IPS-NIHi7 (cell line): ENCODE measurements around the gene CD8B.

Experiments used
- DNase-seq: peaks from one replicate; pipeline ENCODE4 v3.0.0; 2012; ENCODE audit warnings: mixed read lengths; ENCODE audit errors: extremely low spot score

CD8B gene

DNA sequence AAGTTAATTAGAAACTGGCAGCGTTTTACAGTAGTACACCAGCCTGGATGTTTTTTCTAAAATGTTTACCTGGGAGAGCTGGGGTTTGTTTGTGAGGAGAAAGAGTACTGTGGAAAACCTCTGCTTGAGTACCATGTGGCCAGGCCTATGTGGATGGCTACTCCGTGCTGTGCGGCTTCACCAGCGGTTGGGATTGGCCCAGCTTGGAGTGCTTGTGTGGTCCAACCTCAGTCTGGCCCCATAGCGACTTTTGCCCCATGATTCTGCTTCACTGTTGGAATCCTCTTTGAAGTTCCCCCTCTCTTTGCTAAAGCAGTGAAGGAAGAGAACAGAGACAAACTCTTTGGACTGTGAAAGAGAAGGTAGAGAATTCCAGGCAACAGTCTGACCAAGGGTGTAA is 86.8 kb downstream of the CD8B start:
- no peak for DNase-seq

- no peak for DNase-seq
Observed at GRCh38 chr2:86772611-86773010, 89.1 kb downstream of the CD8B start.

GRCh38 chr2:86770816-86771301 is 90.8 kb downstream of the CD8B start:
- no peak for DNase-seq

DNA sequence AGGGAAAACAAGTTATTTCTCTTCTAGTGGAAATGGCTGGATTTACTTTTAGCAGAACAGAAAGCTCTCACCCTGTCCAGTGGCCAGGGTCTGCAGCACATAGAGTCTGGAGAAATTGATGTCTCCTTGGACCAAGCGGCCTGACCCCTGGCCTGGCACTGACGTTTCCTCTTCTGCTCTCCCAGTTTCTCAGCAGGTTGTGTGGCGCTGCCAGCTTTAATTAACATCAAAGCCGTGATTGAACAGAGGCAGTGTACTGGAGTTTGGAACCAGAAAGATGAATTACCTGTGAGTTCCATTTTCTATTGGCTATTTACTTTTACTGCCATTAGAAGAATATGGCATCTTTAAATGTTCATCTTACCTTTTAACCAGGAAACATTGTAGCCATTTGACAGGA is 91.8 kb downstream of the CD8B start:
- no peak for DNase-seq

GRCh38 chr2:86768189-86768949 is 93.3 kb downstream of the CD8B start:
- DNase-seq: no peak
